ENCODE measurements around the gene FAM228B. TPM values are rescaled to one million over a fixed set of nuclear protein-coding genes. Genes with fewer than 3 reads are reported as not detected.

The FAM228B gene
- total and polyA plus RNA-seq, 9 of the 15 experiments (the other 6 are each of a cell fraction or from before 2014, with no cell fraction given): 1.1 to 3.7 (median 2.6) TPM

GRCh38 chr2:24084386-24085199, 38.7 kb upstream of the FAM228B start, which contains the start of gene TP53I3 (continued):
- TF ChIP-seq ZNF165 (CRISPR knock-in tag; IDR thresholded peaks at IDR 0.05; ENCODE audit: borderline replicate concordance) (no peak), NFE2 (IDR thresholded peaks at IDR 0.05; ENCODE audit: low read depth) (no peak), ZNF586 (CRISPR knock-in tag; conservative IDR thresholded peaks at IDR 0.05) (no peak), GABPB2 (CRISPR knock-in tag; conservative IDR thresholded peaks at IDR 0.05) (no peak), ATF6 (CRISPR knock-in tag; IDR thresholded peaks at IDR 0.05) (no peak), ELF4 (CRISPR knock-in tag; IDR thresholded peaks at IDR 0.05) (no peak), E2F4 (CRISPR knock-in tag; IDR thresholded peaks at IDR 0.05; ENCODE audit: low read depth) (no peak), SRSF1 (IDR thresholded peaks at IDR 0.05; ENCODE audit: low read depth, low read length) (no peak), RBM25 (IDR thresholded peaks at IDR 0.05; ENCODE audit: low read depth, low read length, severe bottlenecking) (no peak), SIX5 (IDR thresholded peaks at IDR 0.05; ENCODE audit: borderline replicate concordance in 1 of 2, insufficient read depth in 1 of 2, low read depth in 1 of 2, low read length in 2 of 2) (peak in 1 of 2 experiments; percentile 15; a peak in 1 of 4 replicates), ZNF75A (CRISPR knock-in tag; IDR thresholded peaks at IDR 0.05) (no peak), SREBF1 (IDR thresholded peaks at IDR 0.05; ENCODE audit: borderline replicate concordance, low read depth, low read length) (no peak), HIVEP1 (CRISPR knock-in tag; IDR thresholded peaks at IDR 0.05) (no peak), SMAD1 (IDR thresholded peaks at IDR 0.05; ENCODE audit: low read depth, low read length, partially characterized antibody) (no peak), DPF2 (IDR thresholded peaks at IDR 0.05) (peak; percentile 38; the same call in 1 of the 2 replicates), ZNF655 (CRISPR knock-in tag; IDR thresholded peaks at IDR 0.05) (no peak), CEBPB (tag; IDR thresholded peaks at IDR 0.05) (no peak), NR3C1 (CRISPR knock-in tag; IDR thresholded peaks at IDR 0.05) (no peak), RBBP5 (IDR thresholded peaks at IDR 0.05; ENCODE audit: borderline replicate concordance, insufficient read depth, low read length, poor library complexity, severe bottlenecking) (peak; percentile 45), ERF (CRISPR knock-in tag; IDR thresholded peaks at IDR 0.05) (no peak; the same call in 1 of the 2 replicates)
- TF ChIP-seq, protein P1, sequence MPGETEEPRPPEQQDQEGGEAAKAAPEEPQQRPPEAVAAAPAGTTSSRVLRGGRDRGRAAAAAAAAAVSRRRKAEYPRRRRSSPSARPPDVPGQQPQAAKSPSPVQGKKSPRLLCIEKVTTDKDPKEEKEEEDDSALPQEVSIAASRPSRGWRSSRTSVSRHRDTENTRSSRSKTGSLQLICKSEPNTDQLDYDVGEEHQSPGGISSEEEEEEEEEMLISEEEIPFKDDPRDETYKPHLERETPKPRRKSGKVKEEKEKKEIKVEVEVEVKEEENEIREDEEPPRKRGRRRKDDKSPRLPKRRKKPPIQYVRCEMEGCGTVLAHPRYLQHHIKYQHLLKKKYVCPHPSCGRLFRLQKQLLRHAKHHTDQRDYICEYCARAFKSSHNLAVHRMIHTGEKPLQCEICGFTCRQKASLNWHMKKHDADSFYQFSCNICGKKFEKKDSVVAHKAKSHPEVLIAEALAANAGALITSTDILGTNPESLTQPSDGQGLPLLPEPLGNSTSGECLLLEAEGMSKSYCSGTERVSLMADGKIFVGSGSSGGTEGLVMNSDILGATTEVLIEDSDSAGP (CRISPR knock-in tag; IDR thresholded peaks at IDR 0.05): no peak
- TF ChIP-seq, protein P2, sequence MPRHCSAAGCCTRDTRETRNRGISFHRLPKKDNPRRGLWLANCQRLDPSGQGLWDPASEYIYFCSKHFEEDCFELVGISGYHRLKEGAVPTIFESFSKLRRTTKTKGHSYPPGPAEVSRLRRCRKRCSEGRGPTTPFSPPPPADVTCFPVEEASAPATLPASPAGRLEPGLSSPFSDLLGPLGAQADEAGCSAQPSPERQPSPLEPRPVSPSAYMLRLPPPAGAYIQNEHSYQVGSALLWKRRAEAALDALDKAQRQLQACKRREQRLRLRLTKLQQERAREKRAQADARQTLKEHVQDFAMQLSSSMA (CRISPR knock-in tag; IDR thresholded peaks at IDR 0.05): no peak
